GM23338 (cell line): ENCODE data around the gene DMD. TPM values are rescaled to one million over a fixed set of nuclear protein-coding genes. Genes with fewer than 3 reads are reported as not detected.

Source experiments
- ATAC-seq: fragments of 200-7000 bp; cut with Tn5 transposase; 3 replicates; pipeline ENCODE4 v1.9.1; 2020
- DNase-seq: peaks from one replicate; pipeline ENCODE4 v3.0.0-alpha.2; 2015; ENCODE audit warnings: low spot score
- H2AFZ ChIP-seq: fragments of 200-600 bp; sonication (generic); 2 replicates; pipeline ENCODE4 v1.8.0; 2016; ENCODE audit warnings: antibody characterized with exemption, mild to moderate bottlenecking, moderate library complexity
- H3F3A ChIP-seq: fragments of 200-600 bp; sonication (generic); replicated peaks from 2 replicates; pipeline ENCODE4 v1.8.0; 2017; ENCODE audit warnings: antibody characterized with exemption, mixed run types, low read depth
- H3K27ac ChIP-seq: fragments of 200-600 bp; sonication (generic); 2 replicates; pipeline ENCODE4 v1.6.1; 2016; ENCODE audit warnings: low read depth
- H3K27me3 ChIP-seq: fragments of 200-600 bp; sonication (generic); 2 replicates; pipeline ENCODE4 v1.8.0; 2016; ENCODE audit warnings: mild to moderate bottlenecking, mixed run types, moderate library complexity; ENCODE audit not compliant: insufficient read depth
- H3K36me3 ChIP-seq: fragments of 200-600 bp; sonication (generic); 2 replicates; pipeline ENCODE4 v1.8.0; 2016; ENCODE audit warnings: mild to moderate bottlenecking; ENCODE audit not compliant: insufficient read depth
- H3K4me1 ChIP-seq: fragments of 200-600 bp; sonication (generic); 2 replicates; pipeline ENCODE4 v1.8.0; 2016; ENCODE audit warnings: mild to moderate bottlenecking, moderate library complexity; ENCODE audit not compliant: insufficient read depth
- H3K4me2 ChIP-seq: fragments of 200-600 bp; sonication (generic); 2 replicates; pipeline ENCODE4 v1.7.1; 2017; ENCODE audit warnings: mixed run types
- H3K4me3 ChIP-seq: fragments of 200-600 bp; sonication (generic); 2 replicates; pipeline ENCODE4 v1.6.1; 2016; ENCODE audit warnings: mixed run types
- H3K79me2 ChIP-seq: fragments of 200-600 bp; sonication (generic); replicated peaks from 2 replicates; pipeline ENCODE4 v1.8.0; 2017; ENCODE audit warnings: mild to moderate bottlenecking; ENCODE audit not compliant: insufficient read depth
- H3K9me2 ChIP-seq: fragments of 200-600 bp; sonication (generic); 2 replicates; pipeline ENCODE4 v1.8.0; 2017; ENCODE audit not compliant: insufficient read depth
- H4K20me1 ChIP-seq: fragments of 200-600 bp; sonication (generic); replicated peaks from 2 replicates; pipeline ENCODE4 v1.8.0; 2017; ENCODE audit warnings: mild to moderate bottlenecking; ENCODE audit not compliant: insufficient read depth
- H3K27ac Mint-ChIP-seq: 2 replicates; pipeline ENCODE4 v1.8.0; 2020; ENCODE audit warnings: inconsistent platforms, mild to moderate bottlenecking, moderate library complexity, mixed read lengths
- H3K27me3 Mint-ChIP-seq: 3 replicates; pipeline ENCODE4 v1.8.0; 2022; ENCODE audit warnings: low read depth, mild to moderate bottlenecking, moderate library complexity, mixed read lengths, inconsistent platforms; ENCODE audit not compliant: insufficient read depth, poor library complexity
- H3K36me3 Mint-ChIP-seq: 3 replicates; pipeline ENCODE4 v1.8.0; 2021; ENCODE audit warnings: low read depth, mild to moderate bottlenecking, inconsistent platforms, moderate library complexity, mixed read lengths
- H3K4me1 Mint-ChIP-seq: 3 replicates; pipeline ENCODE4 v1.8.0; 2020; ENCODE audit warnings: mild to moderate bottlenecking, inconsistent platforms, mixed read lengths
- H3K4me3 Mint-ChIP-seq: 3 replicates; pipeline ENCODE4 v1.8.0; 2021; ENCODE audit warnings: moderate library complexity, mild to moderate bottlenecking, inconsistent platforms, mixed read lengths
- H3K9me3 Mint-ChIP-seq: 3 replicates; pipeline ENCODE4 v1.8.0; 2020; ENCODE audit warnings: moderate library complexity, mild to moderate bottlenecking, inconsistent platforms, mixed read lengths
- CREB1 ChIP-seq: fragments of 250-450 bp; sonication (Bioruptor Pico); IDR thresholded peaks from 2 replicates; pipeline ENCODE4 v1.5.0; 2020; ENCODE audit warnings: low read depth, mild to moderate bottlenecking, moderate library complexity
- CTCF ChIP-seq, 2 experiments: fragments of 200-600 bp in 1 of 2; sonication (generic) in 1 of 2; conservative IDR thresholded peaks; 2 replicates each; pipeline versions ENCODE4 v1.5.1 to v1.6.1; 2016 to 2017; ENCODE audit warnings: antibody characterized with exemption in 2 of 2, low read depth in 2 of 2, mild to moderate bottlenecking in 2 of 2, moderate library complexity in 1 of 2
- ETS1 ChIP-seq: IDR thresholded peaks from 2 replicates; pipeline ENCODE4 v1.6.1; 2016; ENCODE audit warnings: antibody characterized with exemption
- EZH2 ChIP-seq: fragments of 200-600 bp; sonication (generic); IDR thresholded peaks from one replicate; pipeline ENCODE4 v1.8.0; 2017; ENCODE audit warnings: antibody characterized with exemption, mild to moderate bottlenecking, low read depth; ENCODE audit not compliant: unreplicated experiment
- EZH2phosphoT487 ChIP-seq: fragments of 200-600 bp; sonication (generic); IDR thresholded peaks from one replicate; pipeline ENCODE4 v1.8.1; 2018; ENCODE audit warnings: antibody characterized with exemption; ENCODE audit not compliant: unreplicated experiment
- STAT1 ChIP-seq: IDR thresholded peaks from one replicate; pipeline ENCODE4 v1.6.1; 2016; ENCODE audit warnings: antibody characterized with exemption; ENCODE audit not compliant: unreplicated experiment
- ZNF331 ChIP-seq: fragments of 250-450 bp; sonication (Bioruptor Pico); IDR thresholded peaks from 2 replicates; pipeline ENCODE4 v1.5.0; 2020; ENCODE audit warnings: low read depth, mild to moderate bottlenecking, moderate library complexity
- ZNF462 ChIP-seq: fragments of 250-450 bp; sonication (Bioruptor Pico); IDR thresholded peaks from 2 replicates; pipeline ENCODE4 v1.5.0; 2020; ENCODE audit warnings: mild to moderate bottlenecking, moderate library complexity
- polyA plus RNA-seq: library from polyadenylated mRNA; unstranded; fragments of >200 nt; fragmentation: Nextera tagmentation; extraction: Ambion mirVana; gene quantifications from 2 replicates; pipeline ENCODE4 v1.2.1, GENCODE V29; 2016
- total RNA-seq: library from RNA; depleted of rRNA; stranded (reverse); fragments of >200 nt; shearing (Covaris generic); gene quantifications from 2 replicates; pipeline ENCODE4 v1.2.3, GENCODE V29; 2014

DMD gene
- total and polyA plus RNA-seq, 2 experiments from 2014 or later: 4.5 to 7.6 TPM

GRCh38 chrX:31136144-31136611 lies 2075.2 kb downstream of the DMD start (continued):
- TF ChIP-seq ZNF331 (no peak), STAT1 (no peak), ETS1 (no peak), EZH2phosphoT487 (no peak), EZH2 (no peak), CREB1 (CRISPR knock-in tag) (no peak), CTCF (conservative IDR thresholded peaks at IDR 0.05; ENCODE audit: low read depth in 2 of 2) (no peak)

GRCh38 chrX:31132821-31133241 lies 2078.5 kb downstream of the DMD start:
- H3K27me3 ChIP-seq: no peaks in the 10 kb centered on the region
- Mint-ChIP-seq H3K4me3 (no peak overlapping the region), H3K9me3 (peaks cover 4% of the 10 kb centered on the region; the same call in 2 of the 3 replicates), H3K27me3 (no peaks in the 10 kb centered on the region), H3K4me1 (peaks cover 13% of the 10 kb centered on the region; the same call in 2 of the 3 replicates), H3K27ac (no peak overlapping the region), H3K36me3 (peaks cover 3% of the 10 kb centered on the region; the same call in 2 of the 3 replicates)
- no peaks in the 10 kb centered on the region for H3F3A ChIP-seq
- no peak overlapping the region for H3K4me3 ChIP-seq
- no peaks in the 10 kb centered on the region for H4K20me1 ChIP-seq
- peaks cover 13% of the 10 kb centered on the region for H3K4me1 ChIP-seq
- no peaks in the 10 kb centered on the region for H3K9me2 ChIP-seq
- no peak for ATAC-seq
- no peak overlapping the region for H2AFZ ChIP-seq
- H3K36me3 ChIP-seq: no peaks in the 10 kb centered on the region
- H3K27ac ChIP-seq: no peak overlapping the region
- no peak for DNase-seq
- no peak overlapping the region for H3K4me2 ChIP-seq
- H3K79me2 ChIP-seq: no peaks in the 10 kb centered on the region
- TF ChIP-seq ZNF462: no peak
- TF ChIP-seq EZH2: no peak
